HG03558 (cell line): ENCODE measurements around the gene NCLN.

Experiments
- ATAC-seq: cut with Tn5 transposase; IDR thresholded peaks from one replicate; pipeline ENCODE4 v1.9.1; 2021; ENCODE audit warnings: moderate number of reproducible peaks; ENCODE audit not compliant: unreplicated experiment; ENCODE audit errors: extremely low read depth

The NCLN gene

GRCh38 chr19:3250675-3251074 is 64.9 kb downstream of the NCLN start:
- ATAC-seq, result no peak

GRCh38 chr19:3251229-3251628 is 65.5 kb downstream of the NCLN start:
- ATAC-seq, result no peak

- no peak for ATAC-seq
Measured at GRCh38 chr19:3252650-3253049, 66.9 kb downstream of the NCLN start.

- no peak for ATAC-seq
Measured at GRCh38 chr19:3253270-3253669, 67.5 kb downstream of the NCLN start.

- ATAC-seq, result no peak
Measured at GRCh38 chr19:3254520-3254919, 68.8 kb downstream of the NCLN start.

GRCh38 chr19:3257071-3257470 is 71.3 kb downstream of the NCLN start:
- ATAC-seq, result no peak
